Activated CD8-positive, alpha-beta T cell treated with anti-CD3 and anti-CD28 coated beads for 36 hours (primary cell): ENCODE data around the gene INPP5A. TPM values are rescaled to one million over a fixed set of nuclear protein-coding genes. Genes with fewer than 3 reads are reported as not detected.

Experiments
- ATAC-seq: fragments of 200-7000 bp; cut with Tn5 transposase; one replicate; pipeline ENCODE4 v1.10.0; 2021; ENCODE audit warnings: mild to moderate bottlenecking, moderate library complexity
- CTCF ChIA-PET: fragments of 350-600 bp; sonication (Branson Sonifier 250); formaldehyde crosslinking; loops from one replicate; lab custom pipeline; 2021; ENCODE audit warnings: antibody characterized with exemption; lab: Charles Lee
- POLR2A ChIA-PET: fragments of 350-600 bp; sonication (Branson Sonifier 250); formaldehyde crosslinking; loops from one replicate; lab custom pipeline; 2021; ENCODE audit warnings: antibody characterized with exemption; lab: Charles Lee
- DNase-seq: peaks from one replicate; pipeline ENCODE4 v3.0.0-alpha.2; 2020
- H3K27ac Mint-ChIP-seq: one replicate; pipeline ENCODE4 v1.8.0; 2021; ENCODE audit warnings: mild to moderate bottlenecking, mixed read lengths
- H3K27me3 Mint-ChIP-seq: one replicate; pipeline ENCODE4 v1.8.0; 2021; ENCODE audit warnings: mixed read lengths
- H3K36me3 Mint-ChIP-seq: one replicate; pipeline ENCODE4 v1.8.0; 2021; ENCODE audit warnings: low read depth, mixed read lengths
- H3K4me1 Mint-ChIP-seq: one replicate; pipeline ENCODE4 v1.8.0; 2021; ENCODE audit warnings: low read depth, mixed read lengths
- H3K4me3 Mint-ChIP-seq: one replicate; pipeline ENCODE4 v1.8.0; 2021; ENCODE audit warnings: mild to moderate bottlenecking, moderate library complexity, mixed read lengths
- H3K9me3 Mint-ChIP-seq: one replicate; pipeline ENCODE4 v1.8.0; 2021; ENCODE audit warnings: mixed read lengths
- CTCF ChIP-seq: fragments of 200-600 bp; IDR thresholded peaks from one replicate; pipeline ENCODE4 v1.8.0; 2022; ENCODE audit warnings: antibody characterized with exemption, mild to moderate bottlenecking
- intact Hi-C: fragments of 100-400 bp; cut with micrococcal nuclease; formaldehyde crosslinking; loops from one replicate; pipeline ENCODE4 v1.10.0; 2022
- total RNA-seq, 2 experiments: library from RNA; stranded (reverse); gene quantifications; one replicate each; pipeline ENCODE4 v1.2.3, GENCODE V29; 2021

Gene INPP5A
- total RNA-seq, 2 experiments from 2014 or later: 9.6 to 10.4 TPM

GRCh38 chr10:132777441-132777840 lies 239.9 kb downstream of the INPP5A start:
- POLR2A ChIA-PET: no interaction called here
- no peaks in the 10 kb centered on the region for H3K9me3 Mint-ChIP-seq
- CTCF ChIA-PET: no interaction called here
- H3K4me1 Mint-ChIP-seq: no peaks in the 10 kb centered on the region
- intact Hi-C loops: no loop called here
- no peak overlapping the region for H3K27ac Mint-ChIP-seq
- TF ChIP-seq CTCF: no peak
- DNase-seq (no peak), ATAC-seq (no peak)
- no peak overlapping the region for H3K4me3 Mint-ChIP-seq
- peaks cover 13% of the 10 kb centered on the region for H3K36me3 Mint-ChIP-seq
- no peaks in the 10 kb centered on the region for H3K27me3 Mint-ChIP-seq

GRCh38 chr10:132779549-132780294 lies 242.1 kb downstream of the INPP5A start:
- H3K36me3 Mint-ChIP-seq: peaks cover 22% of the 10 kb centered on the region
- POLR2A ChIA-PET: no interaction called here

GRCh38 chr10:132780356-132780755 lies 242.8 kb downstream of the INPP5A start:
- Mint-ChIP-seq H3K27ac (no peak overlapping the region), H3K4me3 (no peak overlapping the region), H3K27me3 (peaks cover 14% of the 10 kb centered on the region), H3K4me1 (no peaks in the 10 kb centered on the region), H3K9me3 (no peaks in the 10 kb centered on the region), H3K36me3 (peaks cover 22% of the 10 kb centered on the region)
- TF ChIP-seq CTCF: no peak
- CTCF ChIA-PET: no interaction called here
- POLR2A ChIA-PET: no interaction called here
- intact Hi-C loops: no loop called here
- ATAC-seq: no peak
- no peak for DNase-seq

More at GRCh38 chr10:132779549-132780294, 242.1 kb downstream of the INPP5A start:
- TF ChIP-seq CTCF: no peak
- CTCF ChIA-PET: no interaction called here
- no peak overlapping the region for H3K27ac Mint-ChIP-seq
- DNase-seq (no peak), ATAC-seq (no peak)
- peaks cover 11% of the 10 kb centered on the region for H3K27me3 Mint-ChIP-seq
- H3K4me3 Mint-ChIP-seq: no peak overlapping the region
- no peaks in the 10 kb centered on the region for H3K4me1 Mint-ChIP-seq
- intact Hi-C loops: no loop called here
- H3K9me3 Mint-ChIP-seq: no peaks in the 10 kb centered on the region

- no peak for DNase-seq
- Mint-ChIP-seq H3K36me3 (peaks cover 22% of the 10 kb centered on the region), H3K9me3 (no peaks in the 10 kb centered on the region), H3K4me1 (peaks cover 2% of the 10 kb centered on the region), H3K4me3 (no peak overlapping the region), H3K27me3 (peaks cover 16% of the 10 kb centered on the region), H3K27ac (no peak overlapping the region)
- TF ChIP-seq CTCF: no peak
- CTCF ChIA-PET: no interaction called here
- intact Hi-C loops: no loop called here
- POLR2A ChIA-PET: interaction anchor here (0.9 kb wide), 1 partner anchor 265 kb away, joined by 4 read pairs; no protein-coding TSS in a partner anchor
- no peak for ATAC-seq
Observed at GRCh38 chr10:132781556-132781955, 244.0 kb downstream of the INPP5A start.

GRCh38 chr10:132783165-132783939 lies 245.8 kb downstream of the INPP5A start:
- H3K36me3 Mint-ChIP-seq: peaks cover 19% of the 10 kb centered on the region
- no peak for DNase-seq
- ChIA-PET POLR2A (no interaction called here), CTCF (no interaction called here)
- H3K27ac Mint-ChIP-seq: no peak overlapping the region
- H3K27me3 Mint-ChIP-seq: peaks cover 16% of the 10 kb centered on the region
- no peak for TF ChIP-seq CTCF
- ATAC-seq: no peak
- intact Hi-C loops: no loop called here
- H3K9me3 Mint-ChIP-seq: no peaks in the 10 kb centered on the region
- peaks cover 2% of the 10 kb centered on the region for H3K4me1 Mint-ChIP-seq
- H3K4me3 Mint-ChIP-seq: no peak overlapping the region
